GM19372 (cell line): ENCODE measurements around the gene IMMP2L.

Source experiments
- ATAC-seq: cut with Tn5 transposase; IDR thresholded peaks from one replicate; pipeline ENCODE4 v1.9.1; 2021; ENCODE audit warnings: mild to moderate bottlenecking, low read depth, moderate library complexity; ENCODE audit not compliant: unreplicated experiment

The IMMP2L gene

GRCh38 chr7:110645616-110646015, 916.7 kb downstream of the IMMP2L start:
- ATAC-seq, result no peak

GRCh38 chr7:110645060-110645459, 917.2 kb downstream of the IMMP2L start:
- no peak for ATAC-seq

- no peak for ATAC-seq
Observed at GRCh38 chr7:110637252-110637651, 925.0 kb downstream of the IMMP2L start.

GRCh38 chr7:110633313-110633712, 929.0 kb downstream of the IMMP2L start:
- ATAC-seq, result no peak

GRCh38 chr7:110626414-110626813, 935.9 kb downstream of the IMMP2L start:
- no peak for ATAC-seq

GRCh38 chr7:110625294-110625693, 937.0 kb downstream of the IMMP2L start:
- no peak for ATAC-seq

GRCh38 chr7:110623436-110623835, 938.9 kb downstream of the IMMP2L start:
- ATAC-seq, result no peak

GRCh38 chr7:110621289-110621688, 941.0 kb downstream of the IMMP2L start:
- ATAC-seq, result no peak

GRCh38 chr7:110620110-110620735, 942.1 kb downstream of the IMMP2L start:
- ATAC-seq, result no peak
